HFFc6 (cell line): Measurements from ENCODE around the gene STK11. TPM values are rescaled to one million over a fixed set of nuclear protein-coding genes. Genes with fewer than 3 reads are reported as not detected.

ENCODE experiments used
- DNase-seq: peaks from one replicate; pipeline ENCODE4 v3.0.0-alpha.2; 2018
- H3K27ac Mint-ChIP-seq: 2 replicates; pipeline ENCODE4 v1.8.0; 2020; ENCODE audit warnings: mild to moderate bottlenecking, mixed read lengths
- H3K27me3 Mint-ChIP-seq: 2 replicates; pipeline ENCODE4 v1.8.0; 2021; ENCODE audit warnings: mild to moderate bottlenecking, moderate library complexity, mixed read lengths; ENCODE audit not compliant: insufficient read depth
- H3K36me3 Mint-ChIP-seq: 2 replicates; pipeline ENCODE4 v1.8.0; 2021; ENCODE audit warnings: low read depth, mixed read lengths
- H3K4me1 Mint-ChIP-seq: 2 replicates; pipeline ENCODE4 v1.8.0; 2020; ENCODE audit warnings: low read depth, mixed read lengths
- H3K4me3 Mint-ChIP-seq: 2 replicates; pipeline ENCODE4 v1.8.0; 2020; ENCODE audit warnings: mild to moderate bottlenecking, moderate library complexity, mixed read lengths
- H3K9me3 Mint-ChIP-seq: 2 replicates; pipeline ENCODE4 v1.8.0; 2020; ENCODE audit warnings: mild to moderate bottlenecking, mixed read lengths
- CTCF ChIP-seq: fragments of 200-600 bp; sonication (generic); IDR thresholded peaks from 2 replicates; pipeline ENCODE4 v1.5.0; 2021; ENCODE audit warnings: antibody characterized with exemption, mild to moderate bottlenecking
- total RNA-seq, 6 experiments: library from RNA; stranded (reverse); fragmentation: NEBNext Ultra II Directional; extraction: Animal tissue kit (Norgen Biotek cat#: 25700); gene quantifications; 2 replicates in 1 of 6; 3 replicates in 5 of 6; pipeline ENCODE4 v1.2.3, GENCODE V29; 2021

The STK11 gene
- total RNA-seq, 6 experiments from 2014 or later = 52.9 to 59.1 (median 56.7) TPM

DNA sequence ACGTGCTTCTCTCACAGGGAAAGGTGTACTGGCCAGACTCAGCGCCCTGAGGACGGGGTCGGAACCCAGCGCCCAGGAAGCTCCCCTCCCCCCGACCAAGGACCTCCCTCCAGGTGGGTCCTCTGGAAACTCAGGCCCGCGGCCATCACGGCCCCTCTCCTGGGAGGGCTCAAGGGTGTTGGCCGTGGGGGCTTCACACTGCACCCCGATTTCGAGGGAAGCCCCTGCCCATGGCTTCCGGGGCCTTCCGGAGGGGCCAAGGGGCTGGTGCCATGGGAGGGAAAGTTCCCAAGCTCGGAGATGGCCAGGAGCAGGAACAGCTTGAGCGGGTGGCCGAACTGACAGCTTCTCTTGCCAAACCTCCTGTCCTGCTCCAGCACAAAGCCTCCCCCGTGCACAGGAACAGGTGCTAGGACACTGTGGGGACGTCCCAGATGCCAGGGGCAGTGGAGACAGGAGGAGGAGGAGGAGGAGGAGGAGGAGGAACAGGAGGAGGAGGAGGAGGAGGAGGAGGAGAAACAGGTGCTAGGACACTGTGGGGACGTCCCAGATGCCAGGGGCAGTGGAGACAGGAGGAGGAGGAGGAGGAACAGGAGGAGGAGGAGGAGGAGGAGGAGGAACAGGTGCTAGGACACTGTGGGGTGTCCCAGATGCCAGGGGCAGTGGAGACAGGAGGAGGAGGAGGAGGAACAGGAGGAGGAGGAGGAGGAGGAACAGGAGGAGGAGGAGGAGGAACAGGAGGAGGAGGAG, 41.5 kb upstream of the STK11 start:
- DNase-seq = no peak
- no peaks in the 10 kb centered on the region for H3K9me3 Mint-ChIP-seq
- no peak overlapping the region for H3K4me3 Mint-ChIP-seq
- peaks cover 9% of the 10 kb centered on the region; the same call in 1 of the 2 replicates for H3K36me3 Mint-ChIP-seq
- TF ChIP-seq CTCF = no peak
- peaks cover 5% of the 10 kb centered on the region for H3K4me1 Mint-ChIP-seq
- peaks cover 2% of the 10 kb centered on the region for H3K27me3 Mint-ChIP-seq
- H3K27ac Mint-ChIP-seq = no peak overlapping the region

- no peak for TF ChIP-seq CTCF
- H3K27ac Mint-ChIP-seq = no peak overlapping the region
- no peak for DNase-seq
- H3K4me3 Mint-ChIP-seq = no peak overlapping the region
- H3K4me1 Mint-ChIP-seq = peaks cover 12% of the 10 kb centered on the region
- peaks cover 10% of the 10 kb centered on the region; the same call in 1 of the 2 replicates for H3K36me3 Mint-ChIP-seq
- H3K9me3 Mint-ChIP-seq = no peaks in the 10 kb centered on the region
- peaks cover 2% of the 10 kb centered on the region for H3K27me3 Mint-ChIP-seq
Observed at GRCh38 chr19:1164684-1165531, 40.7 kb upstream of the STK11 start.

DNA sequence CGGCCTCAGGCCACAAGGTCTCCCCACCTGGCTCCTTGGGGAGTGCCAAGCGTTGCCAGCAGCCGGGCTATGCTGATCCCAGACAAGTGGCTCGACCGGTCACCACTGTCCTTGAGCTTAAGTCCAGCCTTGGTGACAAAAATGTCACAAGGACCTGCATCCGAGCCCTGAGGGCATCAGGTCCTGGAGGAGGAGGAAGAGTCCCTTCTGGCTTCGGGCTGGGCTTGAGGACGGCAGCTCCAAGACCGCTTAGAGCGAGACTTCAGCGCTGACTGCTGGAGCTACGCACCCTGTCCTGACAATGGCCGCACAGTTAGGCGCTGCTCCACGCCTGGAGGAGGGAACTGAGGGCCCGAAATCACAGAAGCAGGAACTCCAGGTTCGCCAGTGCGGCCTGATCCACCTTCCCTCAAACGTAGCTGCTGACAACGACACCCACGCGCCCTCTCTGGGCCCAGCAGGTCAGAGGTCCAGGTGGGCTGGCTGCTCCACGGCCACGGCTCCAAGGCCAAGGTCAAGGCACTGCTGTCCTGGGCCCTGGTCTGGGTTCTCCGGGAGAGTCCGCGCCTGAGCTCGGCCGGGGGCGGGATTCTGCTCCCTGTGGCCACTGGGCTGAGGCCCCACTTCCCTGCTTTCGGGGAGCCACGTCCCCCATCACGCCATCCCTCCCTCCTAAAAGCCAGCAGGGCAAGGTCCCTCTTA, 38.6 kb upstream of the STK11 start:
- Mint-ChIP-seq H3K27me3 (peaks cover 2% of the 10 kb centered on the region), H3K4me3 (no peak overlapping the region), H3K27ac (peak overlapping the region; percentile 24; the same call in 1 of the 2 replicates), H3K4me1 (peaks cover 31% of the 10 kb centered on the region), H3K36me3 (peaks cover 20% of the 10 kb centered on the region), H3K9me3 (no peaks in the 10 kb centered on the region)
- no peak for DNase-seq
- TF ChIP-seq CTCF = no peak

GRCh38 chr19:1167687-1168571, 37.6 kb upstream of the STK11 start:
- Mint-ChIP-seq H3K27ac (peak overlapping the region; percentile 96), H3K27me3 (peaks cover 2% of the 10 kb centered on the region)

More at GRCh38 chr19:1167687-1168571, 37.6 kb upstream of the STK11 start:
- Mint-ChIP-seq H3K4me3 (peak overlapping the region; percentile 85; the same call in 1 of the 2 replicates), H3K36me3 (peaks cover 20% of the 10 kb centered on the region), H3K4me1 (peaks cover 38% of the 10 kb centered on the region), H3K9me3 (no peaks in the 10 kb centered on the region)
- peak; percentile 13; the same call in 1 of the 2 replicates for TF ChIP-seq CTCF
- no peak for DNase-seq
